GM10248 (cell line): ENCODE results near the gene TRIM2.

ENCODE experiments used
- CTCF ChIA-PET: fragments of 300-600 bp; sonication (Branson Sonifier 250); formaldehyde crosslinking; extraction: SDS; loops from one replicate; lab custom pipeline; 2021; ENCODE audit warnings: antibody characterized with exemption; lab: Yijun Ruan, JAX
- POLR2A ChIA-PET: fragments of 350-650 bp; sonication (Branson Sonifier 250); formaldehyde crosslinking; extraction: SDS; loops from one replicate; lab custom pipeline; 2020; ENCODE audit warnings: antibody characterized with exemption; lab: Yijun Ruan, JAX
- DNase-seq: peaks from one replicate; pipeline ENCODE4 v3.0.0; 2012; ENCODE audit errors: extremely low spot score
- TF ChIP-seq, protein P1 (sequence below): IDR thresholded peaks from 2 replicates; pipeline ENCODE4 v1.5.1; 2012; ENCODE audit warnings: mild to moderate bottlenecking, low read depth; ENCODE audit errors: extremely low read depth, missing control alignments, control extremely low read depth

Gene TRIM2

DNA sequence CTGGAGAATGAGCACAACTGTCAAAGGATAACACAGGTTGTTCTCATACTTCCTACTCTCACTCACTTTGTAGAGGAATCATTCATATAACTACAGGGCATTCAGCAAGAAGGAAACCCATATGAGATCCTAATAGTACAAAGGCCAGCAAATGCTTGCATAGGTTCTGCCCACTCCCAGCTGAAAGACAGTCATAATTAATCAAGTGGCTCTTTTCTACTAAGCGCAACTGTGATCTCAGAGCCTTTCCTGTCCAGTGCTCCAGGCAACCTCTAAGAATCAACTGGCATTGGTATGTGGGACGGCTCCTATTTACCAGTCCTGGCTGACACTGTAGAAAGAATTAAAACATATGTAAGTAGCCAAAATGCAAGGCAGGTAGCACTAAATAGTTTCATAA, 121.3 kb downstream of the TRIM2 start:
- TF ChIP-seq, protein P1, sequence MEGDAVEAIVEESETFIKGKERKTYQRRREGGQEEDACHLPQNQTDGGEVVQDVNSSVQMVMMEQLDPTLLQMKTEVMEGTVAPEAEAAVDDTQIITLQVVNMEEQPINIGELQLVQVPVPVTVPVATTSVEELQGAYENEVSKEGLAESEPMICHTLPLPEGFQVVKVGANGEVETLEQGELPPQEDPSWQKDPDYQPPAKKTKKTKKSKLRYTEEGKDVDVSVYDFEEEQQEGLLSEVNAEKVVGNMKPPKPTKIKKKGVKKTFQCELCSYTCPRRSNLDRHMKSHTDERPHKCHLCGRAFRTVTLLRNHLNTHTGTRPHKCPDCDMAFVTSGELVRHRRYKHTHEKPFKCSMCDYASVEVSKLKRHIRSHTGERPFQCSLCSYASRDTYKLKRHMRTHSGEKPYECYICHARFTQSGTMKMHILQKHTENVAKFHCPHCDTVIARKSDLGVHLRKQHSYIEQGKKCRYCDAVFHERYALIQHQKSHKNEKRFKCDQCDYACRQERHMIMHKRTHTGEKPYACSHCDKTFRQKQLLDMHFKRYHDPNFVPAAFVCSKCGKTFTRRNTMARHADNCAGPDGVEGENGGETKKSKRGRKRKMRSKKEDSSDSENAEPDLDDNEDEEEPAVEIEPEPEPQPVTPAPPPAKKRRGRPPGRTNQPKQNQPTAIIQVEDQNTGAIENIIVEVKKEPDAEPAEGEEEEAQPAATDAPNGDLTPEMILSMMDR = no peak
- no peak for DNase-seq
- ChIA-PET POLR2A (no interaction called here), CTCF (interaction anchor here (0.9 to 1.5 kb wide), 3 partner anchors 10 to 425 kb away, joined by 3 to 4 read pairs (median 3); no protein-coding TSS in a partner anchor)

DNA sequence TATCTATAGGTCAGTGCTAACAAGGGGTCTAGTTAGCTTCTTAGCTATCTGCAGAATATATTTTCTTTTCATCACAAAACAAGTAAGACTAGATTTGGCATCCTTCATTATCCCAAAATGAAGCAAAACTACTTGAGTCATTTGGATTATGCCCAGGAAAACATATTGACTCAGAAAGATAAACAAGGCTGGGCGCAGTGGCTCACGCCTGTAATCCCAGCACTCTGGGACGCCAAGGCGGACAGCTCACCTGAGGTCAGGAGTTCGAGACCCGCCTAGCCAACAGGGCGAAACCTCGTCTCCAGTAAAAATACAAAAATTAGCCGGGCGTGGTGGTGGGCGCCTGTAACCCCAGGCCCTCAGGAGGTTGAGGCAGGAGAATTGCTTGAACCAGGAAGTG, 122.3 kb downstream of the TRIM2 start:
- ChIA-PET POLR2A (no interaction called here), CTCF (interaction anchor here (0.8 to 1.5 kb wide), 5 partner anchors 8 to 424 kb away, joined by 3 to 4 read pairs (median 3); no protein-coding TSS in a partner anchor)
- no peak for DNase-seq
- TF ChIP-seq, protein P1 = no peak

DNA sequence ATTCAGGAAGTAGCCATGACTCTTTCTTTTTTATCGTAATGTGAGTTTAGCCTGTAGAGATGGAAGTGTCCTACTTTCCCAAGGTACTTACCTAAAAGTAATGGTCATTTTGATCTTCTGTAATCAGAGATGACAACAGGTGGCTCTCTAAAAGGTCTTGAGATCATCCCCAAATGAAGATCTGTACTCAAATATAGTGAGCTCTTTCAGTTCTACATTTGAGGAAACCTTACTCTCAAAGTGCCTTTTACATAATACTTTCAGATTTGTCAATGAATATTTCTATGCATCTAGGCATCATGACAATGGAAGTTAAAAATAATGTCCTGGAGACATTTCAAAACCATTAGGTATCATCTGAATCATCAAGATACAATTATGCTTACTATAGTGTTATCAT, 123.0 kb downstream of the TRIM2 start:
- ChIA-PET POLR2A (no interaction called here), CTCF (interaction anchor here (1.0 to 1.5 kb wide), 3 partner anchors 8 to 316 kb away, joined by 3 to 4 read pairs (median 3); no protein-coding TSS in a partner anchor)
- DNase-seq = peak; percentile 24
- TF ChIP-seq, protein P1 = no peak

DNA sequence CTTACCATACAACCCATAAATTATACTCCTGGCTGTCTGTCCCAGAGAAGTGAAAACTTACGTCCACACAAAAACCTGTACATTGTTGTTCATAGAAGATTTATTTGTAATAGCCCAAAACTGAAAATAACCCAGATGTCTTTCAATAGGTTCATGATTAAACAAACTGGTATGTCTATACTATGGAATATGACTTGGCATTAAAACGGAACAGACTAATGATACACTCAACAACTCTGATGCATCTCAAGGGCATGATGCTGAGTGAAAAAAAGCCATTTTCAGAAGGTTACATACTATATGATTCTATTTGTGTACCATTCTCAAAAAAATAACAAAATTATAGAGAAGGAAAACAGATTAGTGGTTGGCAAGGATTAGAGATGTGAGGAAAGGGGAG, 128.7 kb downstream of the TRIM2 start:
- TF ChIP-seq, protein P1 = no peak
- POLR2A ChIA-PET = no interaction called here
- DNase-seq = no peak
- CTCF ChIA-PET = no interaction called here

DNA sequence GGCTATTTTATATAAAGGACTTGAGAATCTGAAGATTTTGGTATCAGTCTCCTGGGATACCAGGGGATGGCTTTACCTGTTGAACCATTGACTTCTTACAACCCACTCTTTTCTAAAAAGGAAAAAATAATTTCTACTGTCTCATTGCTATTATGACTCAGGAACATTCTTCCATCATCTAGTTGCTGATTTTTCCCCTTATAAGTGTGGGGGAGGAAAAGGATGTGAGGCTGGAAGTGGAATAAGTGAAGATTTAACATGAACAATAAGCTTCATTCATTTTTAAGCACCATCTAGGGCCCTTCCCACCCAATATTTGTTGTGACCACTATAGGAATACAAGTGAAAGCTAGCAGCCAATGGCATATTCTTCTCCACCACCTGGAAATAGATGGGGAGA, 129.6 kb downstream of the TRIM2 start:
- CTCF ChIA-PET = no interaction called here

DNA sequence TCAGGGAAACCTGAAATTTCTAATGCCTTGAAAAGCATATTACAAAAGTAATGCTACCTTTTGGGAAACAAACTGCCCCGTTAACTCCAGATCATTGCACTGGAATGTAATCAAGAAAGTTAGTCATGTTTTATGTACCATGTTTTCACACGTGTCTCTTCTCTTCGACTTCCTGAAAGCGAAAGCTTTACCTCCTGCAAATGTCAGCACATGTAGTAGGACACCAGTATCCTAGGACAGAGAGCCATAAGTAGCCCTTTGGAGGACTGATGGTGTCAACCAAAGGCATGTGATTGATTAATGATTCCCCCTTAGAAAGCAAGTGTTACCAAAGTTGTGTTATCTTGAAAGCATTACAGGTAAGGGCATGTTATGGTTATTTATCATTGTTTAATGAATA, 131.4 kb downstream of the TRIM2 start:
- TF ChIP-seq, protein P1 = no peak
- ChIA-PET POLR2A (no interaction called here), CTCF (interaction anchor here (1.4 to 1.7 kb wide), 2 partner anchors 8 to 9 kb away, joined by 4 to 8 read pairs; no protein-coding TSS in a partner anchor)
- DNase-seq = no peak

More for the DNA sequence above, 129.6 kb downstream of the TRIM2 start:
- POLR2A ChIA-PET = no interaction called here
- DNase-seq = no peak
- TF ChIP-seq, protein P1 = no peak

DNA sequence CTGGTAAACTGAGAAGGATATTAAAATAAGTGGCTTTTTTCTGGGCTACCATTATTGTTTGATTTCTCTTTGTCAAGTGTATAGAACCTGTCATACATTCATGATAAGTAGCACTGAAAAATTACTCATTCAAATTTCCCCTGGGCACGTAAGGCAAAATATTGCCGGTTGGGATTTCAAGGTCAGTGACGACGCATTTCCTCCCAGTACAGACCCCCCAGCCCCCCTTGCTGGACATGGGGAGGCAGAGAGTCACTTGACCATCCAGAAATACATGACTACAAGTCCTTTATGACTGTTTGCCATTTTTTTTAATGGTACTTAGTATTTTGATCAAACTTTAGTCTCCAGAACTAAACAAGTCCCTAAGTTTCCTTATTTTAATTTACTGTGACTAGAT, 133.4 kb downstream of the TRIM2 start:
- no peak for DNase-seq
- ChIA-PET POLR2A (no interaction called here), CTCF (no interaction called here)
- TF ChIP-seq, protein P1 = no peak
